B cell (primary cell): ENCODE data around the gene STAC3. TPM values are rescaled to one million over a fixed set of nuclear protein-coding genes. Genes with fewer than 3 reads are reported as not detected.

Source experiments
- ATAC-seq: fragments of 200-7000 bp; cut with Tn5 transposase; one replicate; pipeline ENCODE4 v1.10.0; 2021; ENCODE audit warnings: low read depth, mild to moderate bottlenecking, moderate number of reproducible peaks, moderate library complexity
- CTCF ChIA-PET: fragments of 350-600 bp; sonication (Branson Sonifier 250); formaldehyde crosslinking; loops from one replicate; lab custom pipeline; 2021; ENCODE audit warnings: antibody characterized with exemption, inconsistent platforms; lab: Charles Lee
- POLR2A ChIA-PET: fragments of 350-600 bp; sonication (Branson Sonifier 250); formaldehyde crosslinking; loops from one replicate; lab custom pipeline; 2021; ENCODE audit warnings: antibody characterized with exemption; lab: Charles Lee
- DNase-seq: peaks from one replicate; pipeline ENCODE4 v3.0.0; 2013
- H2AFZ ChIP-seq: 2 replicates; pipeline ENCODE4 v1.6.1; 2012; ENCODE audit warnings: mild to moderate bottlenecking, low read depth, low read length; ENCODE audit not compliant: insufficient read depth, poor library complexity, severe bottlenecking
- H3K27ac ChIP-seq, 2 donors: 1 replicate in 1 of 2; 2 replicates in 1 of 2; pipeline ENCODE4 v1.5.1; 2012 to 2013; ENCODE audit warnings: low read length in 2 of 2, mild to moderate bottlenecking in 2 of 2, moderate library complexity in 1 of 2
- H3K27me3 ChIP-seq, 4 experiments: fragments of 200-600 bp in 1 of 4; sonication (generic) in 1 of 4; replicated peaks in 1 of 4; 1 replicate in 2 of 4; 2 replicates in 2 of 4; pipeline versions ENCODE4 v1.6.1 to v1.7.0; 2013 to 2016; ENCODE audit warnings: low read length in 3 of 4, mild to moderate bottlenecking in 2 of 4, mixed read lengths in 1 of 4, moderate library complexity in 1 of 4; ENCODE audit not compliant: insufficient read depth in 4 of 4, control insufficient read depth in 3 of 4; ENCODE audit errors: control extremely low read depth in 1 of 4
- H3K36me3 ChIP-seq, 2 experiments: replicated peaks in 1 of 2; 1 replicate in 1 of 2; 2 replicates in 1 of 2; pipeline versions ENCODE4 v1.6.1 to v1.7.1; 2013; ENCODE audit warnings: low read length in 1 of 2; ENCODE audit not compliant: insufficient read depth in 2 of 2, control insufficient read depth in 1 of 2; ENCODE audit errors: control extremely low read depth in 1 of 2, extremely low read depth in 1 of 2
- H3K4me1 ChIP-seq, 2 donors: fragments of 200-600 bp in 1 of 2; sonication (generic) in 1 of 2; 1 replicate in 1 of 2; 2 replicates in 1 of 2; pipeline versions ENCODE4 v1.5.1 to v1.6.1; 2013 to 2017; ENCODE audit warnings: low read length in 2 of 2; ENCODE audit not compliant: control insufficient read depth in 2 of 2, insufficient read depth in 2 of 2
- H3K4me2 ChIP-seq: replicated peaks from 2 replicates; pipeline ENCODE3; 2012; ENCODE audit warnings: mild to moderate bottlenecking, low read depth, low read length; ENCODE audit not compliant: poor library complexity, severe bottlenecking
- H3K4me3 ChIP-seq, 5 experiments: fragments of 200-600 bp in 1 of 5; sonication (generic) in 1 of 5; 1 replicate in 3 of 5; 2 replicates in 2 of 5; pipeline versions ENCODE4 v1.5.1 to v1.7.0; 2011 to 2016; ENCODE audit warnings: low read length in 4 of 5, mild to moderate bottlenecking in 4 of 5, low read depth in 2 of 5, control low read depth in 1 of 5, moderate library complexity in 1 of 5; ENCODE audit not compliant: insufficient read depth in 1 of 5; ENCODE audit errors: control extremely low read depth in 1 of 5, extremely low read depth in 1 of 5
- H3K79me2 ChIP-seq: fragments of 200-600 bp; sonication (generic); one replicate; pipeline ENCODE4 v1.6.0; 2016; ENCODE audit warnings: low read length; ENCODE audit not compliant: control insufficient read depth, insufficient read depth
- H3K9ac ChIP-seq: fragments of 200-600 bp; sonication (generic); 2 replicates; pipeline ENCODE4 v1.6.1; 2017; ENCODE audit warnings: mild to moderate bottlenecking, low read length, moderate library complexity
- H3K9me3 ChIP-seq, 3 donors: one replicate each; pipeline versions ENCODE4 v1.6.1 to v1.7.1; 2013; ENCODE audit warnings: low read length in 2 of 3; ENCODE audit not compliant: control insufficient read depth in 2 of 3, insufficient read depth in 1 of 3; ENCODE audit errors: control extremely low read depth in 1 of 3
- H4K20me1 ChIP-seq: 2 replicates; pipeline ENCODE4 v1.6.0; 2012; ENCODE audit warnings: mild to moderate bottlenecking, low read length; ENCODE audit not compliant: insufficient read depth, control insufficient read depth, poor library complexity, severe bottlenecking
- H3K27ac Mint-ChIP-seq: one replicate; pipeline ENCODE4 v1.8.0; 2021; ENCODE audit warnings: mixed read lengths
- H3K27me3 Mint-ChIP-seq: one replicate; pipeline ENCODE4 v1.8.0; 2021; ENCODE audit warnings: mixed read lengths
- H3K4me1 Mint-ChIP-seq: one replicate; pipeline ENCODE4 v1.8.0; 2021; ENCODE audit warnings: mixed read lengths
- H3K4me3 Mint-ChIP-seq: one replicate; pipeline ENCODE4 v1.8.0; 2021; ENCODE audit warnings: mixed read lengths
- H3K9me3 Mint-ChIP-seq: one replicate; pipeline ENCODE4 v1.8.0; 2022; ENCODE audit warnings: mixed read lengths; ENCODE audit not compliant: insufficient read depth
- CTCF ChIP-seq: fragments of 200-600 bp; IDR thresholded peaks from one replicate; pipeline ENCODE4 v1.8.0; 2022; ENCODE audit warnings: antibody characterized with exemption, mild to moderate bottlenecking
- EZH2 ChIP-seq: IDR thresholded peaks from 2 replicates; pipeline ENCODE4 v1.6.1; 2012; ENCODE audit warnings: borderline replicate concordance, low read depth, mild to moderate bottlenecking, moderate library complexity, low read length; ENCODE audit not compliant: insufficient read depth, poor library complexity, severe bottlenecking
- WGBS: methylation state at CpG from one replicate; pipeline ENCODE4 v1.1.5; 2013; ENCODE audit warnings: missing lambda C conversion rate; ENCODE audit not compliant: insufficient coverage; 5-methylcytosine and 5-hydroxymethylcytosine counted together
- intact Hi-C: fragments of 100-400 bp; cut with micrococcal nuclease; formaldehyde crosslinking; loops from one replicate; pipeline ENCODE4 v1.10.0; 2022
- polyA plus RNA-seq: library from polyadenylated mRNA; depleted of rRNA; stranded (reverse); fragments of >200 nt; gene quantifications from 2 replicates; pipeline ENCODE4 v1.2.3, GENCODE V29; 2012
- total RNA-seq, 2 donors: library from RNA; stranded (reverse); fragments of 120-200 nt in 1 of 2; gene quantifications; 1 replicate in 1 of 2; 2 replicates in 1 of 2; pipeline versions ENCODE4 v1.2.3 to v1.2.4, GENCODE V29; 2013 to 2022

Gene STAC3
- total and polyA plus RNA-seq, 2 donors (not counting 1 experiment from before 2014, with no cell fraction given), result 4.5 to 6.2 TPM

- Mint-ChIP-seq H3K4me3 (peak overlapping the region; percentile 88), H3K9me3 (no peaks in the 10 kb centered on the region), H3K27me3 (peaks cover 58% of the 10 kb centered on the region), H3K4me1 (peaks cover 74% of the 10 kb centered on the region), H3K27ac (peak overlapping the region; percentile 82)
- H3K36me3 ChIP-seq, result no peaks in the 10 kb centered on the region
- peak overlapping the region; percentile 94 for H3K4me2 ChIP-seq
- H3K4me1 ChIP-seq, result peaks cover 74 to 76% of the 10 kb centered on the region in 2 donors
- peaks cover 0 to 23% (median 0%) of the 10 kb centered on the region in 3 donors for H3K9me3 ChIP-seq
- CTCF ChIA-PET, result interaction anchor here (8.8 kb wide), 1 partner anchor 19 kb away, joined by 838 read pairs; the partner anchor contains the start of genes SHMT2 and STAC3
- peaks cover 0 to 90% (median 46%) of the 10 kb centered on the region in 4 experiments for H3K27me3 ChIP-seq
- peaks cover 20% of the 10 kb centered on the region for H4K20me1 ChIP-seq
- no peaks in the 10 kb centered on the region for H3K79me2 ChIP-seq
- peak; percentile 67 for DNase-seq
- ATAC-seq, result peak; percentile 2
- 4% methylated on average over 60 of the region's 63 CpGs for WGBS
- no peak for TF ChIP-seq EZH2
- TF ChIP-seq CTCF, result no peak
- peak overlapping the region in 4 of 5 experiments; percentile 44 to 59 (median 54) for H3K4me3 ChIP-seq
- H2AFZ ChIP-seq, result peak overlapping the region; percentile 32
- intact Hi-C loops, result loop anchor here (1.0 kb wide), 2 partner anchors 8 to 12 kb away; partner anchors contain the start of gene SHMT2
- H3K9ac ChIP-seq, result peak overlapping the region; percentile 67
- POLR2A ChIA-PET, result interaction anchor here (3.3 to 5.6 kb wide), 2 partner anchors 11 to 23 kb away, joined by 28 to 110 read pairs; partner anchors contain the start of gene SHMT2
- H3K27ac ChIP-seq, result no peak overlapping the region
Observed at GRCh38 chr12:57216921-57217879, 33.8 kb downstream of the STAC3 start.
